GM10248 (cell line): ENCODE results near the gene SEC22A.

Experiments used
- CTCF ChIA-PET: fragments of 300-600 bp; sonication (Branson Sonifier 250); formaldehyde crosslinking; extraction: SDS; loops from one replicate; lab custom pipeline; 2021; ENCODE audit warnings: antibody characterized with exemption; lab: Yijun Ruan, JAX
- POLR2A ChIA-PET: fragments of 350-650 bp; sonication (Branson Sonifier 250); formaldehyde crosslinking; extraction: SDS; loops from one replicate; lab custom pipeline; 2020; ENCODE audit warnings: antibody characterized with exemption; lab: Yijun Ruan, JAX
- DNase-seq: peaks from one replicate; pipeline ENCODE4 v3.0.0; 2012; ENCODE audit errors: extremely low spot score
- CTCF ChIP-seq: IDR thresholded peaks from 2 replicates; pipeline ENCODE4 v1.5.1; 2012; ENCODE audit warnings: mild to moderate bottlenecking, low read depth; ENCODE audit errors: extremely low read depth, missing control alignments, control extremely low read depth

Gene SEC22A

GRCh38 chr3:123258811-123259420 is 57.2 kb downstream of the SEC22A start:
- peak; percentile 29 for TF ChIP-seq CTCF
- ChIA-PET CTCF (interaction anchor here (1.6 kb wide), 1 partner anchor 317 kb away, joined by 3 read pairs; no protein-coding TSS in a partner anchor), POLR2A (no interaction called here)
- DNase-seq: no peak

- TF ChIP-seq CTCF: no peak
- ChIA-PET CTCF (no interaction called here), POLR2A (no interaction called here)
- DNase-seq: no peak
These were observed 59.9 kb downstream of the SEC22A start for GRCh38 chr3:123261666-123262065.

- no peak for DNase-seq
- no peak for TF ChIP-seq CTCF
- CTCF ChIA-PET: no interaction called here
- POLR2A ChIA-PET: no interaction called here
These were observed 60.5 kb downstream of the SEC22A start for GRCh38 chr3:123262226-123262625.

- ChIA-PET CTCF (no interaction called here), POLR2A (no interaction called here)
- DNase-seq: no peak
- no peak for TF ChIP-seq CTCF
These were observed 61.1 kb downstream of the SEC22A start for GRCh38 chr3:123262868-123263267.

GRCh38 chr3:123263941-123264340 is 62.2 kb downstream of the SEC22A start:
- DNase-seq: no peak
- ChIA-PET POLR2A (no interaction called here), CTCF (interaction anchor here (0.7 to 1.5 kb wide), 6 partner anchors 8 to 236 kb away, joined by 3 to 5 read pairs (median 3); partner anchors contain the start of gene SEMA5B)
- TF ChIP-seq CTCF: no peak

GRCh38 chr3:123267821-123268220 is 66.1 kb downstream of the SEC22A start:
- DNase-seq: no peak
- no peak for TF ChIP-seq CTCF
- ChIA-PET CTCF (no interaction called here), POLR2A (no interaction called here)
